Ishikawa (cell line): ENCODE measurements around the gene ACKR3.

Experiments
- CEBPB ChIP-seq: IDR thresholded peaks from 2 replicates; pipeline ENCODE4 v1.6.1; 2012
- CREB1 ChIP-seq: IDR thresholded peaks from 2 replicates; pipeline ENCODE4 v1.6.1; 2012; ENCODE audit warnings: low read depth
- EGR1 ChIP-seq: IDR thresholded peaks from 2 replicates; pipeline ENCODE4 v1.6.1; 2012
- EP300 ChIP-seq: IDR thresholded peaks from 2 replicates; pipeline ENCODE4 v1.6.1; 2012; ENCODE audit warnings: borderline replicate concordance
- FOXM1 ChIP-seq: IDR thresholded peaks from 2 replicates; pipeline ENCODE4 v1.6.1; 2012; ENCODE audit warnings: low read depth, borderline replicate concordance
- MAX ChIP-seq: IDR thresholded peaks from 2 replicates; pipeline ENCODE4 v1.6.1; 2012
- NFIC ChIP-seq: IDR thresholded peaks from 2 replicates; pipeline ENCODE4 v1.6.1; 2012
- RAD21 ChIP-seq: IDR thresholded peaks from 2 replicates; pipeline ENCODE4 v1.6.1; 2012; ENCODE audit warnings: low read depth
- REST ChIP-seq: IDR thresholded peaks from 2 replicates; pipeline ENCODE4 v1.6.1; 2012; ENCODE audit warnings: low read depth, mild to moderate bottlenecking
- TAF1 ChIP-seq: IDR thresholded peaks from 2 replicates; pipeline ENCODE4 v1.6.1; 2012; ENCODE audit warnings: low read depth, mild to moderate bottlenecking
- TCF12 ChIP-seq: IDR thresholded peaks from 2 replicates; pipeline ENCODE4 v1.6.1; 2012; ENCODE audit warnings: low read depth
- TEAD4 ChIP-seq: IDR thresholded peaks from 2 replicates; pipeline ENCODE4 v1.6.1; 2012
- YY1 ChIP-seq: IDR thresholded peaks from 2 replicates; pipeline ENCODE4 v1.6.1; 2012; ENCODE audit warnings: low read depth
- ZBTB7A ChIP-seq: IDR thresholded peaks from 2 replicates; pipeline ENCODE4 v1.6.1; 2012; ENCODE audit warnings: low read depth
- TF ChIP-seq, protein P1 (sequence below): IDR thresholded peaks from 2 replicates; pipeline ENCODE4 v1.6.1; 2012

The ACKR3 gene

GRCh38 chr2:236584521-236585384 lies 15.1 kb downstream of the ACKR3 start:
- TF ChIP-seq, protein P1, sequence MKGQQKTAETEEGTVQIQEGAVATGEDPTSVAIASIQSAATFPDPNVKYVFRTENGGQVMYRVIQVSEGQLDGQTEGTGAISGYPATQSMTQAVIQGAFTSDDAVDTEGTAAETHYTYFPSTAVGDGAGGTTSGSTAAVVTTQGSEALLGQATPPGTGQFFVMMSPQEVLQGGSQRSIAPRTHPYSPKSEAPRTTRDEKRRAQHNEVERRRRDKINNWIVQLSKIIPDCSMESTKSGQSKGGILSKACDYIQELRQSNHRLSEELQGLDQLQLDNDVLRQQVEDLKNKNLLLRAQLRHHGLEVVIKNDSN, result no peak
- TF ChIP-seq TEAD4, result no peak
- TF ChIP-seq MAX, result no peak
- TF ChIP-seq FOXM1, result no peak
- TF ChIP-seq ZBTB7A, result no peak
- TF ChIP-seq TAF1, result no peak
- TF ChIP-seq EP300, result no peak
- TF ChIP-seq REST, result no peak
- no peak for TF ChIP-seq RAD21
- no peak for TF ChIP-seq NFIC
- TF ChIP-seq TCF12, result no peak
- no peak for TF ChIP-seq CEBPB
- no peak for TF ChIP-seq YY1
- no peak for TF ChIP-seq CREB1
- no peak for TF ChIP-seq EGR1

DNA sequence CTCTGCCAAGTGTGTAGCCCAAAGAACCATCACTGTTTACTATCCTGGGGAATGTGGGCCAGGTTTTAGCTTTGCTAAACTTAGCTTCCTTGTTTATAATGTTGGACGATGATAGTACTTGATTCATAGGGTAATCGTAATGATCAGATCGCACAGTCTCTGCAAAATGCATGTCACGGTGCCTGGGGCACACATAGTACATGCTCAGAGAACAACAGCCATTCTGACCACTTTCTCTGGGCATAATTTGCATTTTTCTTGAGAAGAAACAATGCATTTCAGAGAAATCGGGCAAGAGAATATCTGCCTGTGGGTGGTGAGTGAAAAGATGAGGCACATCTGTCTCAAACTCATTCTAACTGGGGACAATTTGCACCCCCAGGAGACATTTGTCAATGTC lies 16.3 kb downstream of the ACKR3 start:
- no peak for TF ChIP-seq NFIC
- TF ChIP-seq TEAD4, result no peak
- TF ChIP-seq TCF12, result no peak
- TF ChIP-seq CREB1, result no peak
- no peak for TF ChIP-seq YY1
- TF ChIP-seq, protein P1, result no peak
- no peak for TF ChIP-seq MAX
- TF ChIP-seq EGR1, result no peak
- TF ChIP-seq RAD21, result no peak
- no peak for TF ChIP-seq CEBPB
- TF ChIP-seq FOXM1, result no peak
- no peak for TF ChIP-seq EP300
- no peak for TF ChIP-seq REST
- no peak for TF ChIP-seq TAF1
- no peak for TF ChIP-seq ZBTB7A

DNA sequence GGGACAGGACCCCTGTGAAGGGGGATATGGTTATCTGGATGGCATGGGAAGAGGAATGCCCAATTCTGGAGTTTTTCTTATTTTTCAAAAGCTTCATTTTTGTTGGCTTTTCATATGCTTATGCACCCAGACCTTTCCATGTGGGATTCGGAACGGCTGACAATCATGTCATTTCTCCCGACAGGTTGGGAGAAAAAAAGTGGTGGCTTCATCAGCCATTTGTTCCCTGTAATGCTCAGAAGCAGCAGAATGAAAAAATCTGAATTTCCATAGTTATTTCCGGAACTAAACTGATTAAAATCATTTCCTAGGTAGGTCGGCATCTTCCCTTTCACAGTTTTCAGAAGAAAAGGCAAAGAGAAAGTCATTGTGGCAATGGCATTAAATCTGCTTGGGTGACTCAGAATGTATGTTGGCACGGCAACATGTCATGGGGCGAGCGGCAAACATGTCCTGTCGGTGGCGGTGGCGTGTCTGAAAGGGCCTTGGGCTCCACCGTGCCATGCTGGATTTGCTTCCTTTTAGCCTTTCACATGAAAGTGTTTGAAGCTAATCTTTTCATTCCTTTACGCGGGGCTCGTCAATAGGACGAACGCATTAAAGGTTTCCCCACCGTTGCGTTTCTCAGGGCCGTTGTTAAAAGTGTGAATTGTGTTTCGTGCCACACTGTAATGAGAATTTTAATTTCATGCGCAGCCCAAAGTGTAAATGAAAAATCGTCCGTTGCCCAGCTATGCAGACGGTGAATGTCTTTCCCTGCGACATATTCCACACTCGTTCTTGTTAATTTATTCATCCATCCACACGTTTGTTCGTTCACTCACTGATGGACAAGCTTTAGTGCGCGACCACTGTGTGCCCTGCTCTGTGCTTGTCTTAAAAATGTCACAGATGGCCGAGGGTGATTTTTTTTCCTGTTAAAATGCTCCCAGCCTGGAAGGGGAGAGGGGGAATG lies 18.5 kb downstream of the ACKR3 start:
- TF ChIP-seq TEAD4 (no peak), EP300 (no peak), REST (no peak), EGR1 (no peak), CREB1 (no peak), RAD21 (no peak), NFIC (no peak), CEBPB (no peak), ZBTB7A (no peak), FOXM1 (no peak), MAX (no peak), YY1 (no peak)
- TF ChIP-seq, protein P1, result no peak
